Measurements from ENCODE around the gene PDHA1.

The PDHA1 gene

GRCh38 chrX:19377799-19378198 lies 34.1 kb downstream of the PDHA1 start:
- DNase-seq (ENCODE audit: low read depth): no peak

- no peak for DNase-seq (ENCODE audit: low read depth)
Measured at GRCh38 chrX:19381326-19381725, 37.6 kb downstream of the PDHA1 start.

GRCh38 chrX:19382555-19383145 lies 38.9 kb downstream of the PDHA1 start:
- DNase-seq (ENCODE audit: low read depth): no peak

GRCh38 chrX:19386679-19387078 lies 43.0 kb downstream of the PDHA1 start:
- DNase-seq (ENCODE audit: low read depth): no peak

GRCh38 chrX:19388064-19388679 lies 44.4 kb downstream of the PDHA1 start:
- DNase-seq (ENCODE audit: low read depth): no peak

- no peak for DNase-seq (ENCODE audit: low read depth)
Measured at GRCh38 chrX:19388741-19389140, 45.0 kb downstream of the PDHA1 start.

GRCh38 chrX:19389227-19389845 lies 45.6 kb downstream of the PDHA1 start:
- no peak for DNase-seq (ENCODE audit: low read depth)

- DNase-seq (ENCODE audit: low read depth): no peak
Measured at GRCh38 chrX:19392078-19392477, 48.4 kb downstream of the PDHA1 start.

GRCh38 chrX:19392703-19393102 lies 49.0 kb downstream of the PDHA1 start:
- DNase-seq (ENCODE audit: low read depth): no peak

GRCh38 chrX:19403696-19404095 lies 60.0 kb downstream of the PDHA1 start:
- DNase-seq (ENCODE audit: low read depth): no peak

GRCh38 chrX:19410259-19410658 lies 66.5 kb downstream of the PDHA1 start:
- DNase-seq (ENCODE audit: low read depth): no peak

Data from HS-5 (cell line).